WTC11 (cell line): Measurements from ENCODE around the gene KRTAP22-2. TPM values are rescaled to one million over a fixed set of nuclear protein-coding genes. Genes with fewer than 3 reads are reported as not detected.

Experiments used
- ATAC-seq: fragments of 200-7000 bp; cut with Tn5 transposase; 2 replicates; pipeline ENCODE4 v1.10.0; 2021; ENCODE audit warnings: mild to moderate bottlenecking, moderate library complexity
- CTCF ChIA-PET: fragments of 300-600 bp; sonication (Branson Sonifier 250); formaldehyde crosslinking; loops from one replicate; lab custom pipeline; 2021; ENCODE audit warnings: antibody characterized with exemption; lab: Charles Lee
- POLR2A ChIA-PET: fragments of 350-600 bp; sonication (Branson Sonifier 250); formaldehyde crosslinking; loops from one replicate; lab custom pipeline; 2021; ENCODE audit warnings: antibody characterized with exemption; lab: Charles Lee
- DNase-seq: peaks from one replicate; pipeline ENCODE4 v3.0.0; 2021; ENCODE audit warnings: low spot score
- H3K27ac Mint-ChIP-seq: 2 replicates; pipeline ENCODE4 v1.8.0; 2021; ENCODE audit warnings: mixed read lengths
- H3K27me3 Mint-ChIP-seq: 2 replicates; pipeline ENCODE4 v1.8.0; 2021; ENCODE audit warnings: low read depth, mild to moderate bottlenecking, moderate library complexity, mixed read lengths
- H3K36me3 Mint-ChIP-seq: 2 replicates; pipeline ENCODE4 v1.8.0; 2021; ENCODE audit warnings: mixed read lengths
- H3K4me1 Mint-ChIP-seq: 2 replicates; pipeline ENCODE4 v1.8.0; 2022; ENCODE audit warnings: mixed read lengths
- H3K4me3 Mint-ChIP-seq: 2 replicates; pipeline ENCODE4 v1.8.0; 2021; ENCODE audit warnings: mild to moderate bottlenecking, moderate library complexity, mixed read lengths
- H3K9me3 Mint-ChIP-seq: 2 replicates; pipeline ENCODE4 v1.8.0; 2021; ENCODE audit warnings: mixed read lengths
- ARID4B ChIP-seq: sonication (generic); formaldehyde crosslinking; IDR thresholded peaks from 2 replicates; pipeline ENCODE4 v1.8.0; 2023; ENCODE audit warnings: missing genetic modification reagents, mild to moderate bottlenecking, borderline replicate concordance
- ATF1 ChIP-seq: sonication (generic); formaldehyde crosslinking; IDR thresholded peaks from 2 replicates; pipeline ENCODE4 v1.8.1; 2023; ENCODE audit warnings: mild to moderate bottlenecking, moderate library complexity, missing genetic modification reagents
- ATF3 ChIP-seq: sonication (generic); formaldehyde crosslinking; conservative IDR thresholded peaks from 2 replicates; pipeline ENCODE4 v1.8.1; 2022; ENCODE audit warnings: mild to moderate bottlenecking, missing genetic modification reagents
- CREB1 ChIP-seq: sonication (generic); formaldehyde crosslinking; IDR thresholded peaks from 2 replicates; pipeline ENCODE4 v1.8.0; 2023; ENCODE audit warnings: mild to moderate bottlenecking, missing genetic modification reagents
- E2F4 ChIP-seq: sonication (generic); formaldehyde crosslinking; IDR thresholded peaks from 2 replicates; pipeline ENCODE4 v1.8.1; 2022; ENCODE audit warnings: low read depth, mild to moderate bottlenecking, moderate library complexity, missing genetic modification reagents, borderline replicate concordance
- FOXJ3 ChIP-seq: sonication (generic); formaldehyde crosslinking; IDR thresholded peaks from 2 replicates; pipeline ENCODE4 v1.9.0; 2021; ENCODE audit warnings: missing genetic modification reagents, mild to moderate bottlenecking, borderline replicate concordance
- FOXP4 ChIP-seq: sonication (generic); formaldehyde crosslinking; IDR thresholded peaks from 2 replicates; pipeline ENCODE4 v1.8.0; 2022; ENCODE audit warnings: mild to moderate bottlenecking, missing genetic modification reagents
- GTF2I ChIP-seq: fragments of 250-450 bp; sonication (Bioruptor Pico); conservative IDR thresholded peaks from 2 replicates; pipeline ENCODE4 v1.4.0; 2021; ENCODE audit warnings: mild to moderate bottlenecking
- IRF2 ChIP-seq: sonication (generic); formaldehyde crosslinking; IDR thresholded peaks from 2 replicates; pipeline ENCODE4 v1.8.0; 2022; ENCODE audit warnings: low read depth, missing genetic modification reagents, borderline replicate concordance
- MYBL2 ChIP-seq: sonication (generic); formaldehyde crosslinking; IDR thresholded peaks from 2 replicates; pipeline ENCODE4 v1.8.1; 2023; ENCODE audit warnings: mild to moderate bottlenecking, moderate library complexity, missing genetic modification reagents
- NFATC4 ChIP-seq: fragments of 250-450 bp; sonication (Bioruptor Pico); IDR thresholded peaks from 2 replicates; pipeline ENCODE4 v1.9.0; 2021; ENCODE audit warnings: mild to moderate bottlenecking
- SMAD3 ChIP-seq: sonication (generic); formaldehyde crosslinking; IDR thresholded peaks from 2 replicates; pipeline ENCODE4 v1.8.0; 2022; ENCODE audit warnings: missing genetic modification reagents, mild to moderate bottlenecking, borderline replicate concordance
- SP1 ChIP-seq: sonication (generic); formaldehyde crosslinking; conservative IDR thresholded peaks from 2 replicates; pipeline ENCODE4 v1.8.1; 2022; ENCODE audit warnings: missing genetic modification reagents
- ZNF263 ChIP-seq: sonication (generic); formaldehyde crosslinking; IDR thresholded peaks from 2 replicates; pipeline ENCODE4 v1.8.1; 2022; ENCODE audit warnings: low read depth, mild to moderate bottlenecking, moderate library complexity, missing genetic modification reagents
- total RNA-seq: library from RNA; stranded (reverse); gene quantifications from 3 replicates; pipeline ENCODE4 v1.2.3, GENCODE V29; 2021
- TF ChIP-seq, protein P1 (sequence below): sonication (generic); formaldehyde crosslinking; IDR thresholded peaks from 2 replicates; pipeline ENCODE4 v1.8.1; 2023; ENCODE audit warnings: mild to moderate bottlenecking, missing genetic modification reagents, moderate library complexity
- TF ChIP-seq, protein P2 (sequence below): fragments of 250-450 bp; sonication (Bioruptor Pico); IDR thresholded peaks from 2 replicates; pipeline ENCODE4 v1.9.0; 2021; ENCODE audit warnings: mild to moderate bottlenecking
- TF ChIP-seq, protein P3 (sequence below): sonication (generic); formaldehyde crosslinking; IDR thresholded peaks from 2 replicates; pipeline ENCODE4 v1.8.1; 2022; ENCODE audit warnings: mild to moderate bottlenecking, missing genetic modification reagents, moderate library complexity, borderline replicate concordance
- TF ChIP-seq, protein P4 (sequence below): sonication (generic); formaldehyde crosslinking; IDR thresholded peaks from 2 replicates; pipeline ENCODE4 v1.8.1; 2023; ENCODE audit warnings: mild to moderate bottlenecking, moderate library complexity, missing genetic modification reagents
- TF ChIP-seq, protein P5 (sequence below): sonication (generic); formaldehyde crosslinking; IDR thresholded peaks from 2 replicates; pipeline ENCODE4 v1.8.1; 2023; ENCODE audit warnings: mild to moderate bottlenecking, missing genetic modification reagents

Gene KRTAP22-2
- total RNA-seq, 1 experiment from 2014 or later, result not detected

- Mint-ChIP-seq H3K4me1 (peaks cover 12% of the 10 kb centered on the region), H3K27ac (peak overlapping the region; percentile 23; the same call in 1 of the 2 replicates), H3K36me3 (peaks cover 13% of the 10 kb centered on the region), H3K27me3 (no peaks in the 10 kb centered on the region)
- DNase-seq, result no peak
- ChIA-PET CTCF (no interaction called here), POLR2A (no interaction called here)
- peak; percentile 59 for ATAC-seq
- TF ChIP-seq, protein P1, sequence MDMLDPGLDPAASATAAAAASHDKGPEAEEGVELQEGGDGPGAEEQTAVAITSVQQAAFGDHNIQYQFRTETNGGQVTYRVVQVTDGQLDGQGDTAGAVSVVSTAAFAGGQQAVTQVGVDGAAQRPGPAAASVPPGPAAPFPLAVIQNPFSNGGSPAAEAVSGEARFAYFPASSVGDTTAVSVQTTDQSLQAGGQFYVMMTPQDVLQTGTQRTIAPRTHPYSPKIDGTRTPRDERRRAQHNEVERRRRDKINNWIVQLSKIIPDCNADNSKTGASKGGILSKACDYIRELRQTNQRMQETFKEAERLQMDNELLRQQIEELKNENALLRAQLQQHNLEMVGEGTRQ (CRISPR knock-in tag), result no peak
- TF ChIP-seq IRF2 (no peak), MYBL2 (CRISPR knock-in tag) (no peak), ATF3 (no peak), NFATC4 (CRISPR knock-in tag) (no peak), FOXP4 (CRISPR knock-in tag) (no peak), GTF2I (CRISPR knock-in tag) (no peak), ARID4B (no peak)
- TF ChIP-seq, protein P2, sequence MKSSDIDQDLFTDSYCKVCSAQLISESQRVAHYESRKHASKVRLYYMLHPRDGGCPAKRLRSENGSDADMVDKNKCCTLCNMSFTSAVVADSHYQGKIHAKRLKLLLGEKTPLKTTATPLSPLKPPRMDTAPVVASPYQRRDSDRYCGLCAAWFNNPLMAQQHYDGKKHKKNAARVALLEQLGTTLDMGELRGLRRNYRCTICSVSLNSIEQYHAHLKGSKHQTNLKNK, result no peak
- TF ChIP-seq, all 79 proteins: peak for 0
- no peak overlapping the region for H3K4me3 Mint-ChIP-seq
- H3K9me3 Mint-ChIP-seq, result peaks cover 14% of the 10 kb centered on the region
Measured at GRCh38 chr21:30625449-30626165, 35.4 kb upstream of the KRTAP22-2 start.

DNA sequence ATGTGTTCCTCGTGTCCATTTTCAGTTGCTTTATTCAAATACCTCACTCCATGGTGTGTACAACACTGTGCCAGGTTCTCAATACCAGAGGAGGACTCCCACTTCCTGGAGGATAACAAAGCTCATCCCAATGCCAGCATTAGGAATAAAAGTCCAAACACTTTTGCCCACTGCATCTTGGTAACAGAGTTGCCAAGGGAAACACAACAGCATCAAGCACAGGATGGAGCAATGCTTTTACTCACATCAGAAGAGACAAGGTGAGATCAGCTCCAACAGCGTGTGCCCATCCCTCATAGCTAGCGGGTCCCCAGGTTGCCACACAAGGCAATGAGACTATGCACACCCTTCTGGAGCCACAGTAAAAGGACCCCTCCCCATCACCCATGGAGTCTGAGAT lies 33.2 kb upstream of the KRTAP22-2 start:
- no peaks in the 10 kb centered on the region for H3K27me3 Mint-ChIP-seq
- ATAC-seq, result no peak
- CTCF ChIA-PET, result no interaction called here
- TF ChIP-seq ATF1 (CRISPR knock-in tag) (no peak), E2F4 (no peak), SP1 (no peak), SMAD3 (CRISPR knock-in tag) (no peak), ZNF263 (CRISPR knock-in tag) (no peak), CREB1 (CRISPR knock-in tag) (no peak), FOXJ3 (CRISPR knock-in tag) (no peak)
- TF ChIP-seq, protein P3, sequence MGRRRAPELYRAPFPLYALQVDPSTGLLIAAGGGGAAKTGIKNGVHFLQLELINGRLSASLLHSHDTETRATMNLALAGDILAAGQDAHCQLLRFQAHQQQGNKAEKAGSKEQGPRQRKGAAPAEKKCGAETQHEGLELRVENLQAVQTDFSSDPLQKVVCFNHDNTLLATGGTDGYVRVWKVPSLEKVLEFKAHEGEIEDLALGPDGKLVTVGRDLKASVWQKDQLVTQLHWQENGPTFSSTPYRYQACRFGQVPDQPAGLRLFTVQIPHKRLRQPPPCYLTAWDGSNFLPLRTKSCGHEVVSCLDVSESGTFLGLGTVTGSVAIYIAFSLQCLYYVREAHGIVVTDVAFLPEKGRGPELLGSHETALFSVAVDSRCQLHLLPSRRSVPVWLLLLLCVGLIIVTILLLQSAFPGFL (CRISPR knock-in tag), result no peak
- TF ChIP-seq, protein P4, sequence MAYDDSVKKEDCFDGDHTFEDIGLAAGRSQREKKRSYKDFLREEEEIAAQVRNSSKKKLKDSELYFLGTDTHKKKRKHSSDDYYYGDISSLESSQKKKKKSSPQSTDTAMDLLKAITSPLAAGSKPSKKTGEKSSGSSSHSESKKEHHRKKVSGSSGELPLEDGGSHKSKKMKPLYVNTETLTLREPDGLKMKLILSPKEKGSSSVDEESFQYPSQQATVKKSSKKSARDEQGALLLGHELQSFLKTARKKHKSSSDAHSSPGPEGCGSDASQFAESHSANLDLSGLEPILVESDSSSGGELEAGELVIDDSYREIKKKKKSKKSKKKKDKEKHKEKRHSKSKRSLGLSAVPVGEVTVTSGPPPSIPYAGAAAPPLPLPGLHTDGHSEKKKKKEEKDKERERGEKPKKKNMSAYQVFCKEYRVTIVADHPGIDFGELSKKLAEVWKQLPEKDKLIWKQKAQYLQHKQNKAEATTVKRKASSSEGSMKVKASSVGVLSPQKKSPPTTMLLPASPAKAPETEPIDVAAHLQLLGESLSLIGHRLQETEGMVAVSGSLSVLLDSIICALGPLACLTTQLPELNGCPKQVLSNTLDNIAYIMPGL (CRISPR knock-in tag), result no peak
- TF ChIP-seq, protein P1 (CRISPR knock-in tag), result no peak
- TF ChIP-seq, protein P5, sequence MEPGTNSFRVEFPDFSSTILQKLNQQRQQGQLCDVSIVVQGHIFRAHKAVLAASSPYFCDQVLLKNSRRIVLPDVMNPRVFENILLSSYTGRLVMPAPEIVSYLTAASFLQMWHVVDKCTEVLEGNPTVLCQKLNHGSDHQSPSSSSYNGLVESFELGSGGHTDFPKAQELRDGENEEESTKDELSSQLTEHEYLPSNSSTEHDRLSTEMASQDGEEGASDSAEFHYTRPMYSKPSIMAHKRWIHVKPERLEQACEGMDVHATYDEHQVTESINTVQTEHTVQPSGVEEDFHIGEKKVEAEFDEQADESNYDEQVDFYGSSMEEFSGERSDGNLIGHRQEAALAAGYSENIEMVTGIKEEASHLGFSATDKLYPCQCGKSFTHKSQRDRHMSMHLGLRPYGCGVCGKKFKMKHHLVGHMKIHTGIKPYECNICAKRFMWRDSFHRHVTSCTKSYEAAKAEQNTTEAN, result no peak

More for the DNA sequence above, 33.2 kb upstream of the KRTAP22-2 start:
- DNase-seq, result no peak
- peaks cover 14% of the 10 kb centered on the region for H3K9me3 Mint-ChIP-seq
- no peak overlapping the region for H3K27ac Mint-ChIP-seq
- H3K4me1 Mint-ChIP-seq, result peaks cover 12% of the 10 kb centered on the region
- POLR2A ChIA-PET, result no interaction called here
- H3K4me3 Mint-ChIP-seq, result no peak overlapping the region
- peaks cover 13% of the 10 kb centered on the region for H3K36me3 Mint-ChIP-seq
